A549 (cell line): Measurements from ENCODE around the gene TMEM38A. TPM values are rescaled to one million over a fixed set of nuclear protein-coding genes. Genes with fewer than 3 reads are reported as not detected.

Source experiments
- ATAC-seq, 2 experiments: fragments of 200-7000 bp in 1 of 2; fragments of >200 bp in 1 of 2; cut with Nextera tagmentation in 1 of 2; cut with Tn5 transposase in 1 of 2; 3 replicates each; pipeline versions ENCODE4 v1.8.0 to v1.9.1; 2018 to 2020; ENCODE audit warnings: mild to moderate bottlenecking in 1 of 2, moderate library complexity in 1 of 2
- CTCF ChIA-PET: fragments of 300-600 bp; sonication (Branson Sonifier 250); formaldehyde crosslinking; extraction: SDS; loops from one replicate; lab custom pipeline; 2021; ENCODE audit warnings: antibody characterized with exemption, inconsistent platforms; lab: Yijun Ruan, JAX
- POLR2A ChIA-PET: fragments of 350-600 bp; formaldehyde crosslinking; extraction: SDS; loops from one replicate; lab custom pipeline; 2021; ENCODE audit warnings: antibody characterized with exemption, inconsistent platforms; lab: Yijun Ruan, JAX
- DNase-seq, 2 experiments: peaks; one replicate each; pipeline versions ENCODE4 v3.0.0 to v3.0.0-alpha.2; 2011 to 2016; ENCODE audit warnings: low read depth in 1 of 2, low spot score in 1 of 2
- FAIRE-seq: peaks from 2 replicates; lab custom pipeline; 2011; peaks lifted over from hg19 to GRCh38; lab: Jason Lieb, UNC
- H3K27ac ChIP-seq, 2 experiments: fragments of >200 bp; sonication (Bioruptor Twin); formaldehyde crosslinking; 3 replicates each; pipeline ENCODE4 v1.5.1; 2016 to 2017
- H3K4me1 ChIP-seq: fragments of >200 bp; sonication (Bioruptor Twin); formaldehyde crosslinking; 3 replicates; pipeline ENCODE4 v1.6.1; 2016
- H3K4me2 ChIP-seq: fragments of >200 bp; sonication (Bioruptor Twin); formaldehyde crosslinking; 3 replicates; pipeline ENCODE4 v1.6.1; 2016
- H3K4me3 ChIP-seq: fragments of >200 bp; sonication (Bioruptor Twin); formaldehyde crosslinking; 3 replicates; pipeline ENCODE4 v1.5.1; 2016
- H3K9me3 ChIP-seq: fragments of >200 bp; sonication (Bioruptor Twin); formaldehyde crosslinking; 3 replicates; pipeline ENCODE4 v1.6.1; 2016
- ATOH8 ChIP-seq: fragments of 250-450 bp; sonication (Bioruptor Pico); IDR thresholded peaks from 2 replicates; pipeline ENCODE4 v1.5.0; 2020; ENCODE audit warnings: low read depth, mild to moderate bottlenecking, moderate library complexity
- BCL3 ChIP-seq: fragments of >200 bp; sonication (Bioruptor Twin); formaldehyde crosslinking; IDR thresholded peaks from 3 replicates; pipeline ENCODE4 v1.6.1; 2016
- BHLHE40 ChIP-seq: IDR thresholded peaks from 2 replicates; pipeline ENCODE4 v1.6.1; 2012; ENCODE audit warnings: low read depth, low read length, inconsistent platforms
- CEBPB ChIP-seq, 2 experiments: fragments of >200 bp in 1 of 2; sonication (Bioruptor Twin) in 1 of 2; formaldehyde crosslinking in 1 of 2; IDR thresholded peaks; 2 replicates each; pipeline ENCODE4 v1.6.1; 2012 to 2016
- CHD4 ChIP-seq: fragments of 200-600 bp; sonication (generic); IDR thresholded peaks from 2 replicates; pipeline ENCODE4 v1.6.1; 2016; ENCODE audit warnings: antibody characterized with exemption, mild to moderate bottlenecking, borderline replicate concordance
- CTCF ChIP-seq: fragments of >200 bp; sonication (Bioruptor Twin); formaldehyde crosslinking; IDR thresholded peaks from 3 replicates; pipeline ENCODE4 v1.5.1; 2016
- EP300 ChIP-seq, 2 experiments: fragments of >200 bp; sonication (Bioruptor Twin); formaldehyde crosslinking; IDR thresholded peaks; 2 replicates in 1 of 2; 3 replicates in 1 of 2; pipeline ENCODE4 v1.6.1; 2016 to 2017
- FOXS1 ChIP-seq: fragments of 250-450 bp; sonication (Bioruptor Pico); IDR thresholded peaks from 2 replicates; pipeline ENCODE4 v1.5.0; 2020; ENCODE audit warnings: mild to moderate bottlenecking, moderate library complexity
- HEYL ChIP-seq: fragments of 250-450 bp; sonication (Bioruptor Pico); IDR thresholded peaks from 2 replicates; pipeline ENCODE4 v1.8.0; 2021; ENCODE audit warnings: mild to moderate bottlenecking, moderate library complexity
- HOXB13 ChIP-seq: fragments of 250-450 bp; sonication (Bioruptor Pico); IDR thresholded peaks from 2 replicates; pipeline ENCODE4 v1.5.0; 2020; ENCODE audit warnings: low read depth, mild to moderate bottlenecking, moderate library complexity
- HOXB5 ChIP-seq: fragments of 250-450 bp; sonication (Bioruptor Pico); IDR thresholded peaks from 2 replicates; pipeline ENCODE4 v1.5.0; 2020; ENCODE audit warnings: mild to moderate bottlenecking, moderate library complexity
- JUN ChIP-seq, 2 experiments: fragments of >200 bp; sonication (Bioruptor Twin); formaldehyde crosslinking; IDR thresholded peaks; 2 replicates in 1 of 2; 3 replicates in 1 of 2; pipeline ENCODE4 v1.6.1; 2016 to 2017
- JUNB ChIP-seq: fragments of >200 bp; sonication (Bioruptor Twin); formaldehyde crosslinking; IDR thresholded peaks from 2 replicates; pipeline ENCODE4 v1.6.1; 2016
- KDM1A ChIP-seq: fragments of 200-600 bp; sonication (generic); IDR thresholded peaks from 2 replicates; pipeline ENCODE4 v1.6.1; 2016; ENCODE audit warnings: low read depth, mild to moderate bottlenecking
- MAX ChIP-seq: IDR thresholded peaks from 2 replicates; pipeline ENCODE4 v1.6.1; 2012
- MYC ChIP-seq: IDR thresholded peaks from 2 replicates; pipeline ENCODE4 v1.6.1; 2012; ENCODE audit warnings: mild to moderate bottlenecking, inconsistent platforms, low read length, improper control_type of control experiment, borderline replicate concordance
- NR3C1 ChIP-seq: fragments of >200 bp; sonication (Bioruptor Twin); formaldehyde crosslinking; IDR thresholded peaks from 3 replicates; pipeline ENCODE4 v1.6.1; 2017
- PHF8 ChIP-seq: fragments of 200-600 bp; sonication (generic); IDR thresholded peaks from 2 replicates; pipeline ENCODE4 v1.6.1; 2016; ENCODE audit warnings: low read depth, mild to moderate bottlenecking, antibody characterized with exemption, moderate library complexity, borderline replicate concordance
- POLR2A ChIP-seq: IDR thresholded peaks from 2 replicates; pipeline ENCODE4 v1.6.1; 2012; ENCODE audit warnings: mild to moderate bottlenecking, low read length
- RCOR1 ChIP-seq: fragments of 150-350 bp; IDR thresholded peaks from 2 replicates; pipeline ENCODE4 v1.6.1; 2014; ENCODE audit warnings: antibody characterized with exemption, low read length, low read depth
- RFX5 ChIP-seq: fragments of 450-650 bp; IDR thresholded peaks from 2 replicates; pipeline ENCODE4 v1.7.1; 2014; ENCODE audit warnings: antibody characterized with exemption, mild to moderate bottlenecking, moderate library complexity
- RNF2 ChIP-seq: fragments of 200-600 bp; sonication (generic); IDR thresholded peaks from 2 replicates; pipeline ENCODE4 v1.6.1; 2016; ENCODE audit warnings: low read depth, mild to moderate bottlenecking, antibody characterized with exemption, moderate library complexity, borderline replicate concordance
- SMC3 ChIP-seq: fragments of >200 bp; sonication (Bioruptor Twin); formaldehyde crosslinking; IDR thresholded peaks from 3 replicates; pipeline ENCODE4 v1.6.1; 2018; ENCODE audit warnings: inconsistent platforms
- SREBF2 ChIP-seq: fragments of 450-650 bp; IDR thresholded peaks from 2 replicates; pipeline ENCODE4 v1.6.1; 2014; ENCODE audit warnings: mild to moderate bottlenecking, moderate library complexity
- TP53 ChIP-seq: fragments of 250-450 bp; sonication (Bioruptor Pico); IDR thresholded peaks from 2 replicates; pipeline ENCODE4 v1.5.0; 2021; ENCODE audit warnings: mild to moderate bottlenecking, moderate library complexity
- WGBS: methylation state at CpG from one replicate; pipeline ENCODE4 v1.1.6; 2017; ENCODE audit errors: missing lambda C conversion rate; 5-methylcytosine and 5-hydroxymethylcytosine counted together
- polyA plus RNA-seq, 4 experiments: library from polyadenylated mRNA; depleted of rRNA in 3 of 4; stranded (reverse); fragments of >200 nt; fragmentation: RNase III in 1 of 4; extraction: RNeasy Plus Mini Kit Qiagen cat#74134 plus additional on column Dnase treatment in 1 of 4; gene quantifications; 2 replicates in 3 of 4; 3 replicates in 1 of 4; pipeline ENCODE4 v1.2.3, GENCODE V29; 2011 to 2017
- TF ChIP-seq, protein P1 (sequence below): IDR thresholded peaks from 2 replicates; pipeline ENCODE4 v1.6.1; 2012; ENCODE audit warnings: low read depth, borderline replicate concordance
- TF ChIP-seq, protein P2 (sequence below): fragments of >200 bp; sonication (Bioruptor Twin); formaldehyde crosslinking; IDR thresholded peaks from 2 replicates; pipeline ENCODE4 v1.6.1; 2016
- TF ChIP-seq, protein P3 (sequence below): fragments of 450-650 bp; IDR thresholded peaks from 2 replicates; pipeline ENCODE4 v1.6.1; 2014; ENCODE audit warnings: antibody characterized with exemption

TMEM38A gene
- polyA plus RNA-seq, 2 of the 4 experiments (the other 2 are of a cell fraction), result 1.2 to 1.5 TPM

- no peak for TF ChIP-seq HOXB13 (CRISPR knock-in tag)
- TF ChIP-seq HOXB5, result no peak
- no peak for TF ChIP-seq KDM1A
- no peak for TF ChIP-seq FOXS1 (CRISPR knock-in tag)
- no peak for TF ChIP-seq ATOH8
- TF ChIP-seq SMC3, result no peak
- TF ChIP-seq, protein P1, sequence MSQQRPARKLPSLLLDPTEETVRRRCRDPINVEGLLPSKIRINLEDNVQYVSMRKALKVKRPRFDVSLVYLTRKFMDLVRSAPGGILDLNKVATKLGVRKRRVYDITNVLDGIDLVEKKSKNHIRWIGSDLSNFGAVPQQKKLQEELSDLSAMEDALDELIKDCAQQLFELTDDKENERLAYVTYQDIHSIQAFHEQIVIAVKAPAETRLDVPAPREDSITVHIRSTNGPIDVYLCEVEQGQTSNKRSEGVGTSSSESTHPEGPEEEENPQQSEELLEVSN, result no peak
- no peak for TF ChIP-seq JUNB
- TF ChIP-seq MYC, result no peak
- no peak for TF ChIP-seq RCOR1
- H3K4me2 ChIP-seq, result peak overlapping the region; percentile 88
- no peaks in the 10 kb centered on the region for H3K9me3 ChIP-seq
- peaks cover 7% of the 10 kb centered on the region; the same call in 2 of the 3 replicates for H3K4me1 ChIP-seq
- 0% methylated on average over 4 of the region's 14 CpGs for WGBS
- FAIRE-seq (no peak), ATAC-seq (peak; percentile 6 to 31; a peak in 4 of 6 replicates), DNase-seq (no peak)
- peak overlapping the region; percentile 71 for H3K4me3 ChIP-seq
- peak overlapping the region; percentile 97 to 99 for H3K27ac ChIP-seq
- POLR2A ChIA-PET, result interaction anchor here (0.5 to 1.4 kb wide), 7 partner anchors 10 to 652 kb away, joined by 3 to 5 read pairs (median 3); partner anchors contain the start of gene NWD1
- CTCF ChIA-PET, result no interaction called here
Measured at GRCh38 chr19:16659464-16659831, 1.5 kb upstream of the TMEM38A start.

- FAIRE-seq (no peak), ATAC-seq (peak; percentile 97 to 99), DNase-seq (peak; percentile 89 to 97)
- WGBS, result 8% methylated on average over 12 of the region's 60 CpGs
- POLR2A ChIA-PET, result interaction anchor here (0.5 to 1.5 kb wide), 11 partner anchors 10 to 652 kb away, joined by 3 to 5 read pairs (median 3); partner anchors contain the start of genes MED26, NWD1 and USE1
- Histone ChIP-seq H3K27ac (peak within 1 kb of the TSS; percentile 97 to 99), H3K4me1 (peaks cover 7% of the 10 kb centered on the region; the same call in 2 of the 3 replicates), H3K9me3 (no peaks in the 10 kb centered on the region), H3K4me3 (peak within 1 kb of the TSS; percentile 71), H3K4me2 (peak within 1 kb of the TSS; percentile 99)
- CTCF ChIA-PET, result no interaction called here
- TF ChIP-seq EP300 (IDR thresholded peaks at IDR 0.05) (no peak), BHLHE40 (peak; percentile 86), BCL3 (0 out of 3 replicates have a peak, but pooled peaks have one; percentile 58), CTCF (peak; percentile 26; the same call in 2 of the 3 replicates), SREBF2 (no peak), JUN (IDR thresholded peaks at IDR 0.05) (peak; percentile 87 to 92), TP53 (CRISPR knock-in tag) (no peak), RFX5 (0 out of 2 replicates have a peak, but pooled peaks have one; percentile 34), ATOH8 (no peak), JUNB (no peak), POLR2A (peak; percentile 62), HEYL (CRISPR knock-in tag) (no peak), MAX (peak; percentile 82), CHD4 (no peak), PHF8 (peak; percentile 67; the same call in 1 of the 2 replicates), CEBPB (IDR thresholded peaks at IDR 0.05) (no peak), RNF2 (no peak), NR3C1 (no peak)
- TF ChIP-seq, protein P1, result peak; percentile 76
- TF ChIP-seq, protein P2, sequence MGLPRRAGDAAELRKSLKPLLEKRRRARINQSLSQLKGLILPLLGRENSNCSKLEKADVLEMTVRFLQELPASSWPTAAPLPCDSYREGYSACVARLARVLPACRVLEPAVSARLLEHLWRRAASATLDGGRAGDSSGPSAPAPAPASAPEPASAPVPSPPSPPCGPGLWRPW, result no peak
- TF ChIP-seq, protein P3, sequence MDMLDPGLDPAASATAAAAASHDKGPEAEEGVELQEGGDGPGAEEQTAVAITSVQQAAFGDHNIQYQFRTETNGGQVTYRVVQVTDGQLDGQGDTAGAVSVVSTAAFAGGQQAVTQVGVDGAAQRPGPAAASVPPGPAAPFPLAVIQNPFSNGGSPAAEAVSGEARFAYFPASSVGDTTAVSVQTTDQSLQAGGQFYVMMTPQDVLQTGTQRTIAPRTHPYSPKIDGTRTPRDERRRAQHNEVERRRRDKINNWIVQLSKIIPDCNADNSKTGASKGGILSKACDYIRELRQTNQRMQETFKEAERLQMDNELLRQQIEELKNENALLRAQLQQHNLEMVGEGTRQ, result no peak
Measured at GRCh38 chr19:16659832-16660708, 869 bp upstream of the TMEM38A start, which contains the start of gene SMIM7. Gene SMIM7, minus strand, starts transcription at chr19:16660144. Its CDS starts 34 bp downstream, at chr19:16660110.
